Stimulated activated naive CD4-positive, alpha-beta T cell treated with Interleukin-2 at 50 U/mL for 16 hours (primary cell): ENCODE data around the gene ACER2.

Source experiments
- DNase-seq: peaks from one replicate; lab custom pipeline; 2025; lab: John Stamatoyannopoulos, UW

ACER2 gene

DNA sequence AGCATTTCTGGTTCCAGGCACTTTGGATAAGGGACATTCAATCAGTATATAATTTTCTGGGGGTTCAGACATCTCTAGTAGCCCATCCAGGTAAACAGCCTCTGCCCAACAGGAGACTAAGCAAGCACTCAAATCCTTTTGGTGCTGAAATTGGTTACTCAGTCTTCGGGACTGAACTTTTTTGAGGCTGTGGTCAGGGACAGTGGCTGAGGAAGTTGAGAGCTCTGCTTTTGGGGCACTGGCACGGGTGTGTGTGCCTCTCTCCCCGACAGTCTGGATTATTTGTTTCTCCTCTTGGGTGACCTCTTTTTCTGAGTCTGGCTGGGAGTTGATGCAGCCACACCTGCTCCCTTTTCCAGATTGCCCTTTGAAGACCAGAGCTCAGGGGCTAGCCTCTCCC is 47.6 kb downstream of the ACER2 start:
- DNase-seq: no peak

DNA sequence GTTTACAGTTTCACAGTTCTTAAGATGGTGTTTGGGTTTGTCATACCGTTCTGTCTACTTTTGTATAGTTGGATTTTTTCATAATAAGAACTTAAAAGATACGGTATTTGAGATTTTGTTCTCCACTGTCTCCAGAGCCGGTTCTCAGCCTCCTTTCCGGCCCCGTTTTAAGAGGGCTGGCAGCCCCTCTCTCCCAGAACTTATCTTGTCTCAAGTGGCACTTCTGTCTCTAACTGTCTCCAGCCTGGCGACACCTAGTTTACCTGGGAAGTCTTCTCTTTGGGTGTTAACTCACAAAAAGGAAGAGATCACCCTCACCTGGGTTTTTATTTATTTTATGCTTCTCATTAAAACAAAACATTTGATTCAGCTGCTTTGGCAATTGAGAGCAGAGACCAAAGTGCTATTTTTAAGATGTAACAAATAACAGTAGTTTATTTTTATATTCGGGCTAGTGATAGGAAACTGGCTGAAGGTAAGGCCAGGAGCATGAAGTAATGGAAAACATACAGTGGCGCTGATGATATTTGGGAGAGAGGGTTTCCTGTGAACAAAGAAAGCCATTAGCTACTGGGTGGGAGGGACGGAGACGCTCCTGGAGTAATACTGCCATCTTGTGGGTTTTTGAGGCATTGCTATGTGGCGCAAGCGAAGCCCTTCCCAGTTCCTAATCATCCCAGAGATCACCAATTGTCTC is 48.3 kb downstream of the ACER2 start:
- peak; percentile 21 for DNase-seq

DNA sequence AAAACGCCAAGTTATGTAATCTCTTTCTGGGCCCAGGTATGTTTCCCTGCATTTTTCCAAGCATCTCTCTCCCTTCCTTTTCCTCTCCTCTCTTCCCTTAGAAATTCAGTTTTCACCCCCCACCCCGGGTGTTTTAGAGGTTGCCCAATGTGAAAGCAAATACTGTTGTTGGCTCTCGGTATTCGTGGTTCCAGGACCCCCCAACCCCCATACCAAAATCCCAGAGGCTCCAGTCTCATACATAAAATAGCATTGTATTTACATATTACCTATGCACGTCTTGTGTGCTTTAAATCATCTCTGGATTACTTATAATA is 48.8 kb downstream of the ACER2 start:
- DNase-seq: no peak

DNA sequence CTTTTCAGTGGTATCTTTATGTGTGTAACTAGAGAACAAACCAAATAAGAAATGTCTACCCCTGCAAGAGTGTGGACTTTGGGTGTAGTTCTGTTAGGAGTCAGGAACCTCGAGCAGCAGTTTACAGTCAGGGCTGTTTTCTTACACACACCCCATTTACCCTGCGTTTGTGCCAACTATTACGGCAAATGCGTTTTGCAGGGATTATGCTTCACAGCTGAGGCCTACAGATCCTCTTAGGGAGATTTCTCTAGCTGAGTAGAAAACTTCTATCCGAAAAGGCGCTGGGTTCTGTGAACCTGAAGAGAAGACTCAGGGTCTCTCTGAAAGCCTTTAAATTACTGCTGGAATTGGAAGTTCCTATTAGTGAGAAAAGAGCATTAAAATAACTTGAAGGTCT is 51.4 kb downstream of the ACER2 start:
- no peak for DNase-seq

DNA sequence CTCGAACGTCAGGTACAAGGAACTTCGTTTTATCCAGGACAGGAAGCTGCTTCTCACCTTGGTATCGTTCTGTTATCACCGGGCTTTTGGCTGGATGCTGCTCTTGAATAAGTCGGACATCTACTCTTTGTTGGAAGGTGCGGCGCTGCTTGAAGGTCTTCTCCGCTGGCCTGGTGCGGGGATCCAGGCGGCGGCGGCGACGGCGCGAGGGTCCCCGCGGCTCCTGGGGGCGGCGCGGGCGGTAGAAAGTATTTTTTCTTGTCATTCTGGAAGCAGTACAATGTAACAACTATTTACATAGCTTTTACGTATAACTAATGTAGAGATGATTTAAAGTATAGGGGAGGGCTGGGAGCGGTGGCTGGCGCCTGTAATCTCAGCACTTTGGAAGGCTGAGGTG is 52.3 kb downstream of the ACER2 start:
- DNase-seq: no peak

DNA sequence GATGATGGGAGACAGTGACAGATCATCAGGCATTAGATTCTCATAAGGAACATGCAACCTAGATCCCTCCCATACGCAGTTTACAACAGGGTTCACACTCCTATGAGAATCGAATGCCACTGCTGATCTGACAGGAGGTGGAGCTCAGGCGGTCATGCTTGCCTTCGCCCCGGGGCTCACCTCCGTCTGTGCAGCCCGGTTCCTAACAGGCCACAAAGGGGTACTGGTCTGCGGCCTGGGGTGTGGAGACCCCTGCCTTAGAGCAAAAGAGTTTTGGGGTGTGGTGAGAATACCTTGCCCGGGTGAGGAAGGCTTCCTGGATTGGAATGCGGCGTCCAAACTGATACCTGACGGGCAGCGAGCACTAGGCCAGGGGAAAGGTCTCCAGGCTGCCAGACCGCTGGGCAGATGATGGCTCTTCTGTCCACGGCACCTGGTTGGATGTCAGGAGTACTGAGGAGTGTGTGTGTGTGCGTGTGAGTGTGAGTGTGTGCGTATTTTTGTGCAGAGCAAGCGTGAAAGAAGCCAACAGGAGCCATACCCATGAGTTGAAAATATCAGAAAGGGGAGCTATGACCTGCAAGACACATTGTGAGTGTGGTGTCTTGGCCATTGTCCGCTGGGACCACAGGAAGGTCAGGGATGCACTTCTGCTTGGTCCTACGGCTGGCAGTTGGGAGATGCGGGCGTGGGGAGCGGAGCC is 55.4 kb downstream of the ACER2 start:
- DNase-seq: no peak

DNA sequence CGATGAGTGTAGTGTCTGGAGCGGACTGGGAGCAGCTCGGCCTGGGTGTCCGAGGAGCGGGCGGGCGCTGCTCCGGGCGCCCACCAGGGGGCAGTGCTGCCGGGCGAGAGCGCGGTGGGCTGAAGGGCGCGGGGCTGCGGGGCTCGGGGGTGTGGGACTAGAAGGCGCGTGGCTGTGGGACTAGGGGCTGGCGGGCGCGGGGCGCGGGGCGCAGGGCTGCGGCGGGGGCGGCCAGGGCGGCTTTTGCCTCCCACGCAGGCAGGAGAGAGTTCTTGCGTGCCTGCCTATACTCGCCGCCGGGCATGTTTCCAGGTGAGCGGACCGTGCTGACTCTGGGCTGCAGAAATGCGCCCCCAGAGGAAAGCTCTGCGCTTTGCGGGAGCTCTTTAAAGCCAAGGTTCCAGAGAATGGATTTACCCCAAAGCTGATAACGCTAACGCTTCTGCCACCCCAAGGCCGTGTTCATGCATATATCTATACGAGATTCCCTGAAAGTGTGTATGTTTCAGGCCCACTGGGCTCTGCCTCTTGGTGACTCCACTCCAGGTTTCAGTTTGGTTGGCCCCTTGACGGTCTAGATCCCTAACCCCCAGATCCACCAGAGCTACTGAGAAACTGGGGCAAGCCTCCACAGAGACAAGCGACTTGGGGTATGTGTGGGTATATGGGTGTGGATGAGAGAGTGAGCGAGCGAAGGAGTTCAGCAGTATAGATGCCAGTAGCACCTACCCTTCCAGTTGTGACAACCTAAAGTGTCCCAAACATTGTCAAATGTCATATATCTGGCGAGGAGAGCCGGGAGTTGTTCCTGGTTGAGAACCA is 56.2 kb downstream of the ACER2 start:
- peak; percentile 61 for DNase-seq

DNA sequence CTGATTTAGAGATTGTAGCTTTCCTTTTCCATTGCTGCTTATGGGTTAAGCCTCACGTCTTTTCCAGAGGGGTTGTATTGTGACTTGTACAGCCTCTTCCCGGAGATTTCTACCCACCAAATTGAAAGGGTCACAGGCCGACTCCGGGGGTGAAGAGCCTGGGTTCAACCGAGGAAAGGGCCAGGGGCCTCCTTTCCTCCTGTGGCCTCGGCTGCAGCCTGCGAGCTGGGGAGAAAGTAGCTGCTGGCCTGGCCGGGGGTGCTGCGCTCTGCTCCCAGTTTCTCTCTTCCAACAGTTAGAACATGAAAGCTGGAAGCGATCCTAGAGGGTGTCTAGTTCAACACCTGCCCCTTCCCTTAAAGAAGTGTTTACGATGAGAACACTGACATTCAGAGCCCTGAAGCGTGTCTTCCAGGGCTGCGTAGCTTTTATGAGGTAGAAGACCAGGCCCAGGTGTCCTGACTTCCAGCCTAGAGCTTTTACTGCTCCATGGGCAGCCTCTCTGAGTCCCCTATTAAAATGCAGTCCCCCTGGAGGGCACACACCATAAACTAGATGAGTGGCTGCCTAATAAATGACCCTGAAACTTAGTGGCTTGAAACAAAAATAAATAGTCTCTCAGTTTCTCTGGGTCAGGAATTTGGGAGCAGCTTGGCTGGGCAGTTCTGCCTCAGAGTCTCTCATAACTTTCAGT is 56.9 kb downstream of the ACER2 start:
- no peak for DNase-seq

DNA sequence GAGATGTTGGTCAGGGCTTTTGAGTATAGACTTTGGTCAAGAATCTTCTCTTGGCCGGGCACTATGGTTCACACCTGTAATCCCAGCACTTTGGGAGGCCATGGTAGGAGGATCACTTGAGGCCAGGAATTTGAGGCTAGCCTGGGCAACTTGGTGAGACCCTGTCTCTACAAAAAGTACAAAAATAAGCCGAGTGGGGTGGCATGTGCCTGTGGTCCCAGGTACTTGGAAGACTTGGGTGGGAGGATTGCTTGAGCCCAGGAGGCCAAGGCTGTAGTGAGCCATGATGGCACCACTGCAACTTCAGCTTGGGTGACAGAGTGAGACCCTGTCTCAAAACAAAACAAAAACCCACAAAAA is 57.5 kb downstream of the ACER2 start:
- no peak for DNase-seq

DNA sequence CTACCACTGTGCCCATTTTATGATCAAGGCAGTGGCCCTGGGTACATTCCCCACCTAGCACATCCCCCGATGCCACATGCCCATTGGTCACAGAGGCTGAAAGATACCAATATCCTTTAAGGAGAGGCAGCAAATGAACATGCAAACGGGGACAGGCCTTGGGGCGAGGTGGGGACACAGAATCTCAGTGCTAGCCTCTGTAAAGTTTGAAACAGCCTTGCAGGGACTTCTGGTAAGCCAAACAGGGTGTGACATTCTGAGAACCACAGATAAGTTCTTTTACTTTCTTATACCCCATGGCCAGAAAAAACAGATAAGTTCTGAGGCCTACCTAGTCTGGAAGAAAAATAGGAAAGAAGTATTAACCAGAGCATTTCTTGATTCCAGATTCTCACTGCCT is 60.5 kb downstream of the ACER2 start:
- no peak for DNase-seq

DNA sequence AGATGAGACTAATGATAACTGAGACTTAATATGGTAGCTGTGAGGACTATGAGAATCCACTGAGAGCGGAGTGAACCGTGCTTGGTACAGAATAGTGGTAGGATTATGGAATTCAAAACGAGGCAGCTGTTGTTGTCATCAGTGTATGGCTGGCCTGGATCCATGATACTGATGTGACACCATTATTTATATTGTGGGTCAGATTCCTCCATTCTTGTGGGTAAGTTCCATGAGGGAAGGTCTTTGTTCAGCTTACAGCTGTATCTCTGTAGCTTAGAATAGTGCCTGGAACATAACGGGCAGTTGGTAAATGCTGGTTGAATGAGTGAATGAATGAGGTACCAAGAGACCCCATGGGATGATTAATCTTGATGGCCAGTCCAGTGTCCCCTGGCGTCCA is 61.8 kb downstream of the ACER2 start:
- no peak for DNase-seq

DNA sequence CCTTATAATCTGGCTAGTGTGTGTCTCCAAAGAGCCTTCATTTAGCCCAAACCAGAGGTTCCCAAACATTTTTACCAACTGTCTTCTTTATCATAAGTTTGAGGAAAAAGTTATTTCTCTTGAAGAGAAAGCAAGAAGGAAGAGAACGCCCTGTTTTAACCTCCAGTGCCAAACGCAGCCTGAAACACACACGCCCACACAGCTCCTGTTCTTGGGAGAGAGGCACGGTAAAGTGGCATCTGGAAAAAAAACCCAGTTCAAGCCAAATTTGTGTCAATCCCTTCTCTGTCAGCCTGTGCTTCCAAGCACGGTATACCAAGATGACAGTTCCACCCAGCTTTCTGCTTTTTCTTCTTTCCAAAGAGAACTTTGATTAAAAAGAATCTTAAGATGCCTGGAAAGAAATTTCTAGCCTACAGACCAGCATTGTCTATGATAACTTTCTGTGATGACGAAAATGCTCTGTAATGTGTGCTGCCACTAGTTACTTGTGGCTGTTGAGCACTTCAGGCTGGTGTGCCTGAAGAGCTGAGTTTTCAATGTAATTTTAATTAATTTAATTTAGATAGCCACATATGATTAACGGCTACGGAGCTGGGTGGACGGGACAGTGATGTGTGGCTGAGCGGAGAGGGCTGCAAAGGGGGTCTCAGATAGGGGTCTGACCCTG is 62.3 kb downstream of the ACER2 start:
- DNase-seq: no peak

DNA sequence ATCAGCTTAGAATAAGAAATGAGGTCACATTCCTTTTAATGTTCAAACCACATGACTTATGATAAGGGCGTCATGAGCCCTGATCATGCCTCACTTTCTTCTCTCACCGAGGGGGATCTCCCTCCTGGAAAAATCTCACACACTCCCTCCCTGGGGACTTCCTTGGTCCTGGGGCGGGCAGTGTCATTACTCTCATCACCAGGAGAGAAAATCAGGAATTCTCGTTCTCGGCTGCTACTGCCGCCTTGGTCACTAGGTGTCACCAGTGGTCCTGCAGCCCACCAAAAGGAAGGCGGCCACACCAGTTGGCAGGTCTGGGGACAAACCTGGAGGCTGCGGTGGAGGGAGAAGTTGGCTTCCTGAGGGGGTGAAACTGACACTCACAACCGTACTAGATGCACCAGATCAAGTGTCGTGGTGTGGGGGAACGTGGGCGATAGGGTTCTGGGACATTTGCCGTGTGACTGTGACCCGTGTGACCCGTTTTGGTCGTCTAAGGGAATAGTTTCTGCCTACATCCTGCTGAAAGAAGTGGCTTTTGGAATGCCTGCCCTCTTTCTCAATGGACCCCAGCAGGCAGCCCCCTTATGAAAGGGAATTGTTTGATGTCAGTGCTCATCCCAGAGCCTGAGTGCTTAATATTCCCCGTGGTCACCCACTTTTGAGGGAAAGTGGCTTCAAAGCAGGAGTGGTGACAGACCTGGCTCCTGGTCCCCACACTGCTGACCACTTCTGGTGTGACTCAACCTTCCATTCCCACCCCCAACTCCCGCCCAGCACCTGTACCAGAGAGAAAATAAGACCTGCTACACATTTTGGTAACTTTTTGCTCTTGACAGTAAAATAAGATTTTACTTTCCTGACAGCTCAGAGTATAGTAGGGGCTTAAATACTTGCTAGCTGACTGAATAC is 63.2 kb downstream of the ACER2 start:
- peak; percentile 51 for DNase-seq

DNA sequence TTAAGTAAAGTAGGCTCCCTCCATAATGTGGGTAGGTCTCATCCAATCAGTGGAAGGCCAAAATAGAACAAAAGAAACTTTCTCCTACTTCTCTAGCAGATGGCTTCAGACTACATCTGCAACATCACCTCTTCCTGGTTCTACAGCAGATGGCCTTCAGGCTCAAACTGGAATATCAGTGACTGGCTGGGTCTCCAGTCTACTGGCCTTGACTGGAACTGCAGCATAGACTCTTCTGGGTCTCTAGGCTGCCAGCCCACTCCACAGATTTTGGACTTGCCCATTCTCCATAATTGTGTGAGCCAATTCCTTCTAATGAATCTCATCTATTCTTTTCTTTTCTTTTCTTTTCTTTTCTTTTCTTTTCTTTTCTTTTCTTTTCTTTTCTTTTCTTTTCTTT is 64.8 kb downstream of the ACER2 start:
- no peak for DNase-seq

DNA sequence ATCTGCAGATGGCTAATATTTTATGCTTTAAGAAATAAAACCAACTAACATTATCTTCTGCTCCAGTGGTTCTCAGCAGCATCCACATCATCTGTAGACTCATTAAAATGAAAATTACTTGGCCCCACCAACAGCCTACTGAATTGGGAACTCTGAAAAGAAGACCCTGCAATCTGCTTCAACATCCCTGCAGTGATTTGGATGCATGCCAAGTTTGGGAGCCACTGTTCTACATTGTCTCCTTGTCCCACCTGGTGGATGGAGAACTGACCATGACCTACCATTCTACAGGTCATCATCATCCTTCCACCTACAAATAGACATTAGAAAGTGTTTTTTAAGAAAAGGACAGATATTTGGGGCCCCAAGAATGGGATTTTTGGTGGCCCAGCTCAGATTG is 71.1 kb downstream of the ACER2 start:
- DNase-seq: no peak

DNA sequence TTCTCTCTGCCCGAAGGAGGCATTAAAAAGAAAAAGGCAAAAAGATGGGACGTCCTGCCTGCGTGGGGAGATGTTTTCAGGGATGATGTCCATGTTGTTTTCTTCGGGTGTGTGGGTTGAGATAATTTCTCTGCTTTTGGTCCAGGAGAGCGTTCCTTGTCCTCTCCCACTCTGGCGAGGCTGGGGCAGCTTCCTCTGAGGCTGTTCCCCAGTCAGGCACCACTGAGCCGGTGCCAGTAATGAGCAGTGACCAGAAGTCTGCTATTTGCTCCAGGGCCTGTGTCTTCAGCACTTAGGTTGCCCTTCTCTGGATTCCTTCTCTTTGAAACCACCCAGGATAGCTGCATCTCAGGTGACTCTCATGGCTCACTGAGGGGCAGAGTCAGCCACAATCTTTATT is 71.5 kb downstream of the ACER2 start:
- DNase-seq: no peak

DNA sequence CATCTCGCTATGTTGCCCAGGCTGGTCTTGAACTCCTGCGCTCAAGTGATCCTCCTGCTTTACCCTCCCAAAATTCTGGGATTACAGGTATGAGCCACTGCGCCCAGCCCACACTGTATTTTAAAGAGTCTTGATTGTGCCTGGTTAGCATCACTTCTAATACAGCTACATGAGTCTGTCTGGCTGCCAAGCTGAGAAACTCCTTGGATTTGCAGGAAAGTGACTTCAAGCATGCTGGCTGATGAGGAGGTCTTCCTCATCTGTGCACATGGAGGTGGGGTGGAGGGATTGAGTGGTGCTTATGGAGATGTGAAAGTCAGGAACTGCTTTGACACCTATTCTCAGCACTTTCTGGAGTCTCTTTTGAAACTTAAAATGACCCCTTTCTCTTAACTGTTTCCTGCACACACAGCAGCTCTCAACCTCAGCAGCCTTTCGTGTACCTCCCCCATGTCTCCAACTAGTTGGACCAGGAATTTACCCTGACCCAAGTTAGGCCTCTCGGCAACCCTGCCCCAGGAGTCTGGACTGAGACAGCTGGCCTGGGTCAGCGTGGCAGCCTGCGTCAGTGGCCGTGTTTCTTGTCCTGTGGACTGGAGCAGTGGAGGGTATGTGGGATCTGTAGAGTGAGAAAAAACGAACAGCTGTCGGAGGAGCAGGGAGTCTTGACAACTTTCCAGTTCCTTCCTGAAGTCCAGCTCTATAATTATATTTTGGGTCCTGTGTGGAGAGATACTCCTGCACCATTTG is 72.5 kb downstream of the ACER2 start:
- no peak for DNase-seq

DNA sequence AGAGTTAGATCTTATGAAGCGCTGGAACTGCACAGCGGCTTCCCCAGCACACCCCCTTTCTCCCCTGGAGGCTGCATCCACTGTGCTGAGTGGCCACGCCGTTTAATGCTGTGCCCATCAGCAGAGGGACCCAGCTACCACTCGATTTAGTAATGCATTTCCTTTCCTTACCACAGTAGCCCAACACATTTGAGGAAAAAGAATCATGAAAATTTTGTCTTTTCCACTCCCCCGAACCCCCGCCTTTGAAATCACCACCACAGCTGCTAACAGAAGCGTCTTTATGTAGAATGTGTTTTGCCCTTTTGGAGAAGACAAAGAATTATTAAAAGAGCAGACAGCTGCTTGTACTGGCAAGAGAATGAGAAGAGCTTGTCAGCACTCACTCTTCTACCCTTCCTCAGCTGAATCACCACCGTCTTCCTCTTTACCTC is 73.2 kb downstream of the ACER2 start:
- DNase-seq: no peak

DNA sequence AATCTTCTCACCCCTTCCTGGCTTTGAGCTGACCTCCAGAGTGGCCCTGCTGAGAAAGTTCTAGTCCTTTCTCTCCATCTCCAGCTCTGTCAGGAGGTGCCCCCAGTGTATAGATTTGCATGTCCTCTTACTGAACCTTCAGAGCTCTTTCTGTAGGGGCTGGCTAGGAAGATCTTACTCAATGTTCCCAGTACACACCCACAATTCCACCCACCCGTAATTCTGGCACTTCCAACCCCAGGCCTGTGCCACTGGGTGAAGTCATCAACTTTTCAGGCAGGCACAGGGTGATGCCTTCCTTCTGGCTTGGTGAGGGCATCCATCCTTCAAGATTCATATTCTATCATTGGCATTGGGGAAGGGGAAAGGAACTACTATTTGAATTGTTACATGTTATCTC is 75.9 kb downstream of the ACER2 start:
- no peak for DNase-seq

DNA sequence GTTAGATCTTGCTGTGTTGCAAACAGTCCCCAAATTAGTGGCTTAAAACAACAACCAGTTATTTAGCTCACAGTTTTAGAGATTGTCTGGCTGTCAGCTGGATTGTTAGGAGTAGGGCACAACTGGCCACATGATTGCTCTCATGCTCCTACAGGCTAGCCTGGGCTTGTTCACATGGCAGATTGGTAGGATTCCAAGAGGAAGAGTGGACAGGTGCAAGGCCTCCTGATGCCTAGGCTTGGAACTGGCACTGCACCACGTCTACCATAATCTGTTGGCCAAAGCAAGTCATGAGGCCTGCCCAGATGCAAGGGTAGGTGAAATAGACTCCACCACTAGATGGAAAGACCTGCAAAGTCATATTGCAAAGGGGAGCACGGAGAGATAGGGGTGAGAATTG is 76.4 kb downstream of the ACER2 start:
- no peak for DNase-seq
